ENCODE measurements around the gene PRKCB.

GRCh38 chr16:24051125-24051524 lies 215.3 kb downstream of the PRKCB start:
- TF ChIP-seq CTCF (IDR thresholded peaks at IDR 0.05; ENCODE audit: low read depth, low read length, poor library complexity, severe bottlenecking) (no peak), EZH2phosphoT487 (IDR thresholded peaks at IDR 0.05; ENCODE audit: borderline replicate concordance, low read length) (no peak)
